GM23338 (cell line): ENCODE data around the gene COPZ2. TPM values are rescaled to one million over a fixed set of nuclear protein-coding genes. Genes with fewer than 3 reads are reported as not detected.
"Not testable (repeated sequence)": the region's sequence is repeated elsewhere in the genome, so short reads cannot be mapped to it uniquely, and the experiment has no call there.

Source experiments
- ATAC-seq: fragments of 200-7000 bp; cut with Tn5 transposase; 3 replicates; pipeline ENCODE4 v1.9.1; 2020
- DNase-seq: peaks from one replicate; pipeline ENCODE4 v3.0.0-alpha.2; 2015; ENCODE audit warnings: low spot score
- H2AFZ ChIP-seq: fragments of 200-600 bp; sonication (generic); 2 replicates; pipeline ENCODE4 v1.8.0; 2016; ENCODE audit warnings: antibody characterized with exemption, mild to moderate bottlenecking, moderate library complexity
- H3F3A ChIP-seq: fragments of 200-600 bp; sonication (generic); replicated peaks from 2 replicates; pipeline ENCODE4 v1.8.0; 2017; ENCODE audit warnings: antibody characterized with exemption, mixed run types, low read depth
- H3K27ac ChIP-seq: fragments of 200-600 bp; sonication (generic); 2 replicates; pipeline ENCODE4 v1.6.1; 2016; ENCODE audit warnings: low read depth
- H3K27me3 ChIP-seq: fragments of 200-600 bp; sonication (generic); 2 replicates; pipeline ENCODE4 v1.8.0; 2016; ENCODE audit warnings: mild to moderate bottlenecking, mixed run types, moderate library complexity; ENCODE audit not compliant: insufficient read depth
- H3K36me3 ChIP-seq: fragments of 200-600 bp; sonication (generic); 2 replicates; pipeline ENCODE4 v1.8.0; 2016; ENCODE audit warnings: mild to moderate bottlenecking; ENCODE audit not compliant: insufficient read depth
- H3K4me1 ChIP-seq: fragments of 200-600 bp; sonication (generic); 2 replicates; pipeline ENCODE4 v1.8.0; 2016; ENCODE audit warnings: mild to moderate bottlenecking, moderate library complexity; ENCODE audit not compliant: insufficient read depth
- H3K4me2 ChIP-seq: fragments of 200-600 bp; sonication (generic); 2 replicates; pipeline ENCODE4 v1.7.1; 2017; ENCODE audit warnings: mixed run types
- H3K4me3 ChIP-seq: fragments of 200-600 bp; sonication (generic); 2 replicates; pipeline ENCODE4 v1.6.1; 2016; ENCODE audit warnings: mixed run types
- H3K79me2 ChIP-seq: fragments of 200-600 bp; sonication (generic); replicated peaks from 2 replicates; pipeline ENCODE4 v1.8.0; 2017; ENCODE audit warnings: mild to moderate bottlenecking; ENCODE audit not compliant: insufficient read depth
- H3K9me2 ChIP-seq: fragments of 200-600 bp; sonication (generic); 2 replicates; pipeline ENCODE4 v1.8.0; 2017; ENCODE audit not compliant: insufficient read depth
- H4K20me1 ChIP-seq: fragments of 200-600 bp; sonication (generic); replicated peaks from 2 replicates; pipeline ENCODE4 v1.8.0; 2017; ENCODE audit warnings: mild to moderate bottlenecking; ENCODE audit not compliant: insufficient read depth
- H3K27ac Mint-ChIP-seq: 2 replicates; pipeline ENCODE4 v1.8.0; 2020; ENCODE audit warnings: inconsistent platforms, mild to moderate bottlenecking, moderate library complexity, mixed read lengths
- H3K27me3 Mint-ChIP-seq: 3 replicates; pipeline ENCODE4 v1.8.0; 2022; ENCODE audit warnings: low read depth, mild to moderate bottlenecking, moderate library complexity, mixed read lengths, inconsistent platforms; ENCODE audit not compliant: insufficient read depth, poor library complexity
- H3K36me3 Mint-ChIP-seq: 3 replicates; pipeline ENCODE4 v1.8.0; 2021; ENCODE audit warnings: low read depth, mild to moderate bottlenecking, inconsistent platforms, moderate library complexity, mixed read lengths
- H3K4me1 Mint-ChIP-seq: 3 replicates; pipeline ENCODE4 v1.8.0; 2020; ENCODE audit warnings: mild to moderate bottlenecking, inconsistent platforms, mixed read lengths
- H3K4me3 Mint-ChIP-seq: 3 replicates; pipeline ENCODE4 v1.8.0; 2021; ENCODE audit warnings: moderate library complexity, mild to moderate bottlenecking, inconsistent platforms, mixed read lengths
- H3K9me3 Mint-ChIP-seq: 3 replicates; pipeline ENCODE4 v1.8.0; 2020; ENCODE audit warnings: moderate library complexity, mild to moderate bottlenecking, inconsistent platforms, mixed read lengths
- CREB1 ChIP-seq: fragments of 250-450 bp; sonication (Bioruptor Pico); IDR thresholded peaks from 2 replicates; pipeline ENCODE4 v1.5.0; 2020; ENCODE audit warnings: low read depth, mild to moderate bottlenecking, moderate library complexity
- ETS1 ChIP-seq: IDR thresholded peaks from 2 replicates; pipeline ENCODE4 v1.6.1; 2016; ENCODE audit warnings: antibody characterized with exemption
- EZH2 ChIP-seq: fragments of 200-600 bp; sonication (generic); IDR thresholded peaks from one replicate; pipeline ENCODE4 v1.8.0; 2017; ENCODE audit warnings: antibody characterized with exemption, mild to moderate bottlenecking, low read depth; ENCODE audit not compliant: unreplicated experiment
- EZH2phosphoT487 ChIP-seq: fragments of 200-600 bp; sonication (generic); IDR thresholded peaks from one replicate; pipeline ENCODE4 v1.8.1; 2018; ENCODE audit warnings: antibody characterized with exemption; ENCODE audit not compliant: unreplicated experiment
- NANOG ChIP-seq: IDR thresholded peaks from 2 replicates; pipeline ENCODE4 v1.6.1; 2016; ENCODE audit warnings: antibody characterized with exemption, borderline replicate concordance
- POLR2AphosphoS5 ChIP-seq: IDR thresholded peaks from 2 replicates; pipeline ENCODE4 v1.6.1; 2016; ENCODE audit warnings: antibody characterized with exemption, low read depth
- STAT1 ChIP-seq: IDR thresholded peaks from one replicate; pipeline ENCODE4 v1.6.1; 2016; ENCODE audit warnings: antibody characterized with exemption; ENCODE audit not compliant: unreplicated experiment
- ZNF114 ChIP-seq: fragments of 250-450 bp; sonication (Bioruptor Pico); IDR thresholded peaks from 2 replicates; pipeline ENCODE4 v1.5.0; 2020; ENCODE audit warnings: mild to moderate bottlenecking, moderate library complexity
- ZNF331 ChIP-seq: fragments of 250-450 bp; sonication (Bioruptor Pico); IDR thresholded peaks from 2 replicates; pipeline ENCODE4 v1.5.0; 2020; ENCODE audit warnings: low read depth, mild to moderate bottlenecking, moderate library complexity
- polyA plus RNA-seq: library from polyadenylated mRNA; unstranded; fragments of >200 nt; fragmentation: Nextera tagmentation; extraction: Ambion mirVana; gene quantifications from 2 replicates; pipeline ENCODE4 v1.2.1, GENCODE V29; 2016
- total RNA-seq: library from RNA; depleted of rRNA; stranded (reverse); fragments of >200 nt; shearing (Covaris generic); gene quantifications from 2 replicates; pipeline ENCODE4 v1.2.3, GENCODE V29; 2014
- TF ChIP-seq, protein P1 (sequence below), 2 experiments: fragments of 200-600 bp in 1 of 2; sonication (generic) in 1 of 2; conservative IDR thresholded peaks; 2 replicates each; pipeline versions ENCODE4 v1.5.1 to v1.6.1; 2016 to 2017; ENCODE audit warnings: antibody characterized with exemption in 2 of 2, low read depth in 2 of 2, mild to moderate bottlenecking in 2 of 2, moderate library complexity in 1 of 2
- TF ChIP-seq, protein P2 (sequence below): IDR thresholded peaks from one replicate; pipeline ENCODE4 v1.6.1; 2018; ENCODE audit warnings: antibody characterized with exemption; ENCODE audit not compliant: unreplicated experiment

Gene COPZ2
- total and polyA plus RNA-seq, 2 experiments from 2014 or later = not detected

DNA sequence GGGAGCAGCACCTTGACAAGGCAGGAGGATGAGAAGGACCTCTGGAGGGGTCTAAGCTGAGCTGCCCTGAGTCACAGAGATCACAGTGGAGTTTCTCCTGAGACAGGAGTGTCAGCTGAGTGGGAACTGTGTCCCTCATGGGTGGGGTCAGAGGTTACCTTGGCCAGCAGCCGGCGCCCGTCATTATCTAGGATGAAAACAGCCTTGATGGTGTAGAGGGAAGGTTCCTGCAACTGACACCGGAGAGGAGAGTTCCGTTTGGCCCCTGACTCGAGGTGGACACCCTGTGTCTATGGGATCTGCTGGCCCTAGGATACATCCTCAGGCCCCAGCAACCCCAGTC lies 933 bp downstream of the COPZ2 start:
- Histone ChIP-seq H3K4me3 (peak overlapping the region; percentile 77), H3F3A (peaks cover 12% of the 10 kb centered on the region; the same call in 1 of the 2 replicates), H4K20me1 (no peaks in the 10 kb centered on the region; the same call in 1 of the 2 replicates), H3K27me3 (peaks cover 36% of the 10 kb centered on the region), H3K9me2 (peaks cover 5% of the 10 kb centered on the region; the same call in 1 of the 2 replicates), H3K36me3 (no peaks in the 10 kb centered on the region), H3K27ac (no peak overlapping the region), H3K4me1 (peaks cover 6% of the 10 kb centered on the region; the same call in 1 of the 2 replicates), H3K79me2 (no peaks in the 10 kb centered on the region), H3K4me2 (peak overlapping the region; percentile 91), H2AFZ (no peak overlapping the region)
- Mint-ChIP-seq H3K27ac (no peak overlapping the region), H3K36me3 (no peaks in the 10 kb centered on the region; the same call in 2 of the 3 replicates), H3K4me3 (peak overlapping the region; percentile 82), H3K4me1 (peaks cover 8% of the 10 kb centered on the region; the same call in 2 of the 3 replicates), H3K27me3 (peaks cover 32% of the 10 kb centered on the region), H3K9me3 (no peaks in the 10 kb centered on the region)
- no peak for DNase-seq
- ATAC-seq = no peak
- no peak for TF ChIP-seq CREB1 (CRISPR knock-in tag)

DNA sequence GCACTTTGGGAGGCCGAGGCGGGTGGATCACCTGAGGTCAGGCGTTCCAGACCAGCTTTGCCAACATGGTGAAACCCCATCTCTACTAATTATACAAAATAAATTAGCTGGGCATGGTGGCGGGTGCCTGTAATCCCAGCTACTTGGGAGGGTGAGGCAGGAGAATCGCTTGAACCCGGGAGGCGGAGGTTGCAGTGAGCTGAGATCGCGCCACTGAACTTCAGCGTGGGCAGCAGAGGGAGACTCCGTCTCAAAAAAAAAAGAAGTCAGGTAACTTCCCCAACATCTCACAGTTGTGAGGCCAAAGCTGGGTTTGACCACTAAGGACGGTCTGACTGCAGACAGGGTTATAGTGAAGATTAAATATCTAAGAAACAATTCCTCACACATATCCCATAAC lies 2.9 kb downstream of the COPZ2 start:
- Histone ChIP-seq H3K27me3 (peaks cover 36% of the 10 kb centered on the region), H3F3A (peaks cover 12% of the 10 kb centered on the region; the same call in 1 of the 2 replicates)
- H3K4me1 Mint-ChIP-seq, H3K4me3 ChIP-seq, H3K27ac ChIP-seq, H3K36me3 Mint-ChIP-seq, ATAC-seq, H3K79me2 ChIP-seq, H3K4me2 ChIP-seq, DNase-seq, H4K20me1 ChIP-seq, H3K9me2 ChIP-seq, H3K4me1 ChIP-seq, H3K4me3 Mint-ChIP-seq, H3K9me3 Mint-ChIP-seq, H3K27ac Mint-ChIP-seq, H2AFZ ChIP-seq, H3K36me3 ChIP-seq: not testable (repeated sequence)
- TF ChIP-seq, protein P1, sequence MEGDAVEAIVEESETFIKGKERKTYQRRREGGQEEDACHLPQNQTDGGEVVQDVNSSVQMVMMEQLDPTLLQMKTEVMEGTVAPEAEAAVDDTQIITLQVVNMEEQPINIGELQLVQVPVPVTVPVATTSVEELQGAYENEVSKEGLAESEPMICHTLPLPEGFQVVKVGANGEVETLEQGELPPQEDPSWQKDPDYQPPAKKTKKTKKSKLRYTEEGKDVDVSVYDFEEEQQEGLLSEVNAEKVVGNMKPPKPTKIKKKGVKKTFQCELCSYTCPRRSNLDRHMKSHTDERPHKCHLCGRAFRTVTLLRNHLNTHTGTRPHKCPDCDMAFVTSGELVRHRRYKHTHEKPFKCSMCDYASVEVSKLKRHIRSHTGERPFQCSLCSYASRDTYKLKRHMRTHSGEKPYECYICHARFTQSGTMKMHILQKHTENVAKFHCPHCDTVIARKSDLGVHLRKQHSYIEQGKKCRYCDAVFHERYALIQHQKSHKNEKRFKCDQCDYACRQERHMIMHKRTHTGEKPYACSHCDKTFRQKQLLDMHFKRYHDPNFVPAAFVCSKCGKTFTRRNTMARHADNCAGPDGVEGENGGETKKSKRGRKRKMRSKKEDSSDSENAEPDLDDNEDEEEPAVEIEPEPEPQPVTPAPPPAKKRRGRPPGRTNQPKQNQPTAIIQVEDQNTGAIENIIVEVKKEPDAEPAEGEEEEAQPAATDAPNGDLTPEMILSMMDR (conservative IDR thresholded peaks at IDR 0.05; ENCODE audit: low read depth in 2 of 2) = peak in 1 of 2 experiments; percentile 42; a peak in 2 of 4 replicates
- peaks cover 35% of the 10 kb centered on the region for H3K27me3 Mint-ChIP-seq

- Mint-ChIP-seq H3K9me3 (no peaks in the 10 kb centered on the region), H3K27me3 (peaks cover 23% of the 10 kb centered on the region), H3K4me3 (no peak overlapping the region), H3K27ac (no peak overlapping the region), H3K4me1 (peaks cover 2% of the 10 kb centered on the region; the same call in 1 of the 3 replicates), H3K36me3 (no peaks in the 10 kb centered on the region)
- DNase-seq (no peak), ATAC-seq (no peak)
- no peak overlapping the region for H2AFZ ChIP-seq
- no peaks in the 10 kb centered on the region; the same call in 1 of the 2 replicates for H4K20me1 ChIP-seq
- no peaks in the 10 kb centered on the region for H3K79me2 ChIP-seq
- no peak overlapping the region for H3K27ac ChIP-seq
- H3K27me3 ChIP-seq = peaks cover 12% of the 10 kb centered on the region
- H3F3A ChIP-seq = peaks cover 8% of the 10 kb centered on the region; the same call in 1 of the 2 replicates
- no peaks in the 10 kb centered on the region for H3K36me3 ChIP-seq
- no peak overlapping the region for H3K4me3 ChIP-seq
- H3K9me2 ChIP-seq = peaks cover 5% of the 10 kb centered on the region; the same call in 1 of the 2 replicates
- H3K4me1 ChIP-seq = no peaks in the 10 kb centered on the region
- no peak overlapping the region for H3K4me2 ChIP-seq
- TF ChIP-seq, protein P1 (conservative IDR thresholded peaks at IDR 0.05; ENCODE audit: low read depth in 2 of 2) = no peak
- TF ChIP-seq ZNF331 (CRISPR knock-in tag) = no peak
- TF ChIP-seq EZH2 = no peak
- no peak for TF ChIP-seq POLR2AphosphoS5
- no peak for TF ChIP-seq NANOG
- TF ChIP-seq CREB1 (CRISPR knock-in tag) = no peak
- no peak for TF ChIP-seq ZNF114 (CRISPR knock-in tag)
- TF ChIP-seq, protein P2, sequence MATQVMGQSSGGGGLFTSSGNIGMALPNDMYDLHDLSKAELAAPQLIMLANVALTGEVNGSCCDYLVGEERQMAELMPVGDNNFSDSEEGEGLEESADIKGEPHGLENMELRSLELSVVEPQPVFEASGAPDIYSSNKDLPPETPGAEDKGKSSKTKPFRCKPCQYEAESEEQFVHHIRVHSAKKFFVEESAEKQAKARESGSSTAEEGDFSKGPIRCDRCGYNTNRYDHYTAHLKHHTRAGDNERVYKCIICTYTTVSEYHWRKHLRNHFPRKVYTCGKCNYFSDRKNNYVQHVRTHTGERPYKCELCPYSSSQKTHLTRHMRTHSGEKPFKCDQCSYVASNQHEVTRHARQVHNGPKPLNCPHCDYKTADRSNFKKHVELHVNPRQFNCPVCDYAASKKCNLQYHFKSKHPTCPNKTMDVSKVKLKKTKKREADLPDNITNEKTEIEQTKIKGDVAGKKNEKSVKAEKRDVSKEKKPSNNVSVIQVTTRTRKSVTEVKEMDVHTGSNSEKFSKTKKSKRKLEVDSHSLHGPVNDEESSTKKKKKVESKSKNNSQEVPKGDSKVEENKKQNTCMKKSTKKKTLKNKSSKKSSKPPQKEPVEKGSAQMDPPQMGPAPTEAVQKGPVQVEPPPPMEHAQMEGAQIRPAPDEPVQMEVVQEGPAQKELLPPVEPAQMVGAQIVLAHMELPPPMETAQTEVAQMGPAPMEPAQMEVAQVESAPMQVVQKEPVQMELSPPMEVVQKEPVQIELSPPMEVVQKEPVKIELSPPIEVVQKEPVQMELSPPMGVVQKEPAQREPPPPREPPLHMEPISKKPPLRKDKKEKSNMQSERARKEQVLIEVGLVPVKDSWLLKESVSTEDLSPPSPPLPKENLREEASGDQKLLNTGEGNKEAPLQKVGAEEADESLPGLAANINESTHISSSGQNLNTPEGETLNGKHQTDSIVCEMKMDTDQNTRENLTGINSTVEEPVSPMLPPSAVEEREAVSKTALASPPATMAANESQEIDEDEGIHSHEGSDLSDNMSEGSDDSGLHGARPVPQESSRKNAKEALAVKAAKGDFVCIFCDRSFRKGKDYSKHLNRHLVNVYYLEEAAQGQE = no peak
- TF ChIP-seq ETS1 = no peak
- TF ChIP-seq EZH2phosphoT487 = no peak
- no peak for TF ChIP-seq STAT1
Measured at GRCh38 chr17:48031966-48032365, 5.6 kb downstream of the COPZ2 start.
